Thymus (tissue), 11 donors: ENCODE results near the gene CCND3. TPM values are rescaled to one million over a fixed set of nuclear protein-coding genes. Genes with fewer than 3 reads are reported as not detected.

ENCODE experiments used
- DNase-seq, 9 donors: peaks; one replicate each; pipeline ENCODE4 v3.0.0-alpha.2; 2013; ENCODE audit warnings: low spot score in 9 of 9, low read depth in 6 of 9, missing footprints in 1 of 9
- H3K27ac ChIP-seq, 2 donors: one replicate each; pipeline ENCODE4 v1.5.1; 2013; ENCODE audit warnings: control low read depth in 1 of 2, low read depth in 1 of 2, low read length in 1 of 2, mild to moderate bottlenecking in 1 of 2, moderate library complexity in 1 of 2
- H3K27me3 ChIP-seq, 2 donors: one replicate each; pipeline ENCODE4 v1.5.1; 2013; ENCODE audit warnings: low read length in 1 of 2; ENCODE audit not compliant: control insufficient read depth in 2 of 2, insufficient read depth in 1 of 2
- H3K36me3 ChIP-seq, 2 donors: one replicate each; pipeline ENCODE4 v1.5.1; 2013; ENCODE audit warnings: low read length in 1 of 2, mild to moderate bottlenecking in 1 of 2, moderate library complexity in 1 of 2; ENCODE audit not compliant: control insufficient read depth in 2 of 2, insufficient read depth in 2 of 2
- H3K4me1 ChIP-seq, 2 donors: one replicate each; pipeline ENCODE4 v1.5.1; 2013; ENCODE audit warnings: low read length in 2 of 2; ENCODE audit not compliant: control insufficient read depth in 2 of 2, insufficient read depth in 2 of 2
- H3K4me3 ChIP-seq, 2 donors: one replicate each; pipeline ENCODE4 v1.5.1; 2013; ENCODE audit warnings: low read length in 2 of 2, control low read depth in 1 of 2, mild to moderate bottlenecking in 1 of 2
- H3K9me3 ChIP-seq, 2 donors: one replicate each; pipeline ENCODE4 v1.5.1; 2013; ENCODE audit warnings: low read length in 1 of 2, mild to moderate bottlenecking in 1 of 2; ENCODE audit not compliant: control insufficient read depth in 2 of 2, insufficient read depth in 1 of 2
- WGBS: extraction: QIAGEN DNeasy Blood & Tissue Kit; methylation state at CpG from one replicate; pipeline ENCODE4 v1.1.7; 2013; 5-methylcytosine and 5-hydroxymethylcytosine counted together
- polyA plus RNA-seq: library from polyadenylated mRNA; stranded (reverse); fragments of 200-250 nt; gene quantifications from one replicate; pipeline ENCODE4 v1.2.3, GENCODE V29; 2013
- total RNA-seq: library from RNA; stranded (reverse); fragments of 120-200 nt; gene quantifications from one replicate; pipeline ENCODE4 v1.2.4, GENCODE V29; 2013
- donor health status: healthy.

Gene CCND3
- total and polyA plus RNA-seq, 2 donors: 131 to 277 TPM

DNA sequence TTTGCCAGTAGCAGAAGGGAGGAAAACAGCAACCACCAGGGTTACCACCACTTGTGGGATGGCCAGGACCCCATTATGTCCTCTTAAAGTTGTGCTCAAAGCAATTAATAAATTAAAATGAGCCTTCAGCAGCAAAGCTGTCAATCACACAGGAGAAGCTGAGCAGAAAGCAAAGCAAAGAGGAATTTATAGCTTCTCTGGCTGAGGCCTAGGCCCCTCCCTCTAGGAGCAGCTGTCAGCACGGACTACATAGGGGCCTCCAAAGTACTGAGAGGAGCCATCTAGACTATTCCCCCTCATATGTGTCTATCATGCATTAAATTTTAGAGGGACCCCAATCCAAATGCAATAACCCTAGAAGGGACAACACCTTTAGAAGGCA, 6.4 kb downstream of the CCND3 start:
- 10% methylated on average over 1 of the region's 1 CpG for WGBS
- Histone ChIP-seq H3K4me3 (peak overlapping the region in 1 of 2 donors; percentile 99), H3K27me3 (no peaks in the 10 kb centered on the region), H3K27ac (peak overlapping the region; percentile 50 to 93), H3K36me3 (peaks cover 89 to 100% of the 10 kb centered on the region in 2 donors), H3K9me3 (no peaks in the 10 kb centered on the region), H3K4me1 (peaks cover 46 to 59% of the 10 kb centered on the region in 2 donors)
- DNase-seq: peak in 2 of 9 donors; percentile 26 to 55

DNA sequence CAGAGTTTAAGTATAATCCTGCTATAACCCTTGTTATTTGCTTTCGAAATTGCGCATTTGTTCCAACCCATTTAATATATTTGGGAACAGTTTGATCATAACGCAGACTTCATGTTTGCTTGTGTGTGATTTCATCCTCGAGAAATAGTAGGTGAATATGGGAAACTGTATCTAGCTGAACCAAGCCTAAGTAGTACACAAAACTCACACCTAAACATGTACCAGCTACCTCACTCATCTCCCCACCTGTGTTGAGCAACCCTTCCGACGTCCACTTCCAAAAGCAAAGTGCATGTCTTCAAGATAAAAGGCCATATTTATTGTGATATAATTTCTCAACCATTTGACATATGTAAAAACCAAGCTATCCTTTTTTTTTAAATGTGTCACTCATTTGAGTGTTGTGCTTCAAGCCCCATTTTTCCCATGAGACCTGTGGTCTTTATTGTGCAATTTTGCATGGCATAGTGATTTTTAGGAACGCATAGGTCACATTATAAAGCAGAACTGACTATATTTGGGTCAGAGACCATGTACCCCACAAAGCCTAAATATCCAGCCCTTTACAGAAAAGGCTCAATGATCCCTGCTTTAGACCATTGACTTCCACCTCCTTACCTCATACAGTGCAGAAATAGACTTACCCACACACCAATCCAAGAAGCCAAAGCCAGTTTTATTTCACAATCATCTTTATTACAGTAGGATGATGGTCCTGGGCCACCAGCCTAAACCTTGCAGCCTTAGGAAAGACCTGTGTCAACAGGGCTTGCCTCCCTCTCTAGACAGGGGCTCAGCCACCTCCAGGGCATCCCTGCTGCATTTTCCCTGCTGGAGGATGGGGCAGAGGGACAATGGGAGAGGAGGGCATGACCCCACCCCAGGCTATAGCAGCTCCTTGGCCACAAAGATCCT, 7.1 kb downstream of the CCND3 start:
- Histone ChIP-seq H3K4me1 (peaks cover 39 to 53% of the 10 kb centered on the region in 2 donors), H3K9me3 (no peaks in the 10 kb centered on the region), H3K27me3 (no peaks in the 10 kb centered on the region), H3K36me3 (peaks cover 89 to 100% of the 10 kb centered on the region in 2 donors), H3K27ac (peak overlapping the region; percentile 50 to 93), H3K4me3 (no peak overlapping the region)
- WGBS: 94% methylated on average over 7 of the region's 7 CpGs
- DNase-seq: no peak

DNA sequence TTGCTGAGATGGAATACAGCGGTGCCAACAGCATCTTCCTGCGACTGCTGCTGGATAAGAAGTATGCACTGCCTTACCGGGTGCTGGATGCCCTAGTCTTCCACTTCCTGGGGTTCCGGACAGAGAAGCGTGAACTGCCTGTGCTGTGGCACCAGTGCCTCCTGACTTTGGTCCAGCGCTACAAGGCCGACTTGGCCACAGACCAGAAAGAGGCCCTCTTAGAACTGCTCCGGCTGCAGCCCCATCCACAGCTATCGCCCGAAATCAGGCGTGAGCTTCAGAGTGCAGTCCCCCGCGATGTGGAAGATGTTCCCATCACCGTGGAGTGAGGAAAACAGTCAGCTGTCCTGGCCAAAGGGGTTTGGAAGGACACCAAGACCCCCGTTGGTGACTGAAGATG, 9.2 kb downstream of the CCND3 start:
- H3K4me3 ChIP-seq: no peak overlapping the region
- no peak overlapping the region for H3K27ac ChIP-seq
- no peaks in the 10 kb centered on the region for H3K9me3 ChIP-seq
- DNase-seq: no peak
- no peaks in the 10 kb centered on the region for H3K27me3 ChIP-seq
- peaks cover 91 to 100% of the 10 kb centered on the region in 2 donors for H3K36me3 ChIP-seq
- WGBS: 97% methylated on average over 15 of the region's 15 CpGs
- H3K4me1 ChIP-seq: peaks cover 19 to 31% of the 10 kb centered on the region in 2 donors

- no peaks in the 10 kb centered on the region for H3K27me3 ChIP-seq
- H3K4me1 ChIP-seq: peaks cover 14 to 26% of the 10 kb centered on the region in 2 donors
- no peak overlapping the region for H3K4me3 ChIP-seq
- H3K27ac ChIP-seq: no peak overlapping the region
- peaks cover 91 to 99% of the 10 kb centered on the region in 2 donors for H3K36me3 ChIP-seq
- 96% methylated on average over 2 of the region's 2 CpGs for WGBS
- no peak for DNase-seq
- H3K9me3 ChIP-seq: no peaks in the 10 kb centered on the region
These were observed 9.8 kb downstream of the CCND3 start for GRCh38 chr6:41931792-41932191.

- WGBS: 98% methylated on average over 6 of the region's 6 CpGs
- H3K36me3 ChIP-seq: peaks cover 72 to 86% of the 10 kb centered on the region in 2 donors
- H3K27ac ChIP-seq: no peak overlapping the region
- DNase-seq: no peak
- no peaks in the 10 kb centered on the region for H3K27me3 ChIP-seq
- H3K4me1 ChIP-seq: peaks cover 0 to 8% of the 10 kb centered on the region in 2 donors
- H3K4me3 ChIP-seq: no peak overlapping the region
- H3K9me3 ChIP-seq: no peaks in the 10 kb centered on the region
These were observed 11.7 kb downstream of the CCND3 start for GRCh38 chr6:41929924-41930323.

DNA sequence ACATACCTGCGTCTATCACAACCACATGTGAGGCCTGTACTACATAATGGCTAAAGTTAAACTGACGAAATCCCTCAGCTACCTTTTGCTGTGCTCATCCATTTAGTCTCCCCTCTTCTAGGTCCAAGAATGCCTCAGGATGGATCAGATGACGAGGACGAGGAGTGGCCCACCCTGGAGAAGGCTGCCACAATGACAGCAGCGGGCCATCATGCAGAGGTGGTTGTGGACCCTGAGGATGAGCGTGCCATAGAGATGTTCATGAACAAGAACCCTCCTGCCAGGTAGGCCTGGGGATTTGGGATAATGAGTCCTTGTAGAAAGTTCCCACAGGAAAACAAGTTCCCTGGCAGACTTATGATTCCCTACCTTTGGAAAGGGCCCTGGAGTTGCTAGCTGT, 14.4 kb downstream of the CCND3 start:
- H3K9me3 ChIP-seq: no peaks in the 10 kb centered on the region
- no peak for DNase-seq
- H3K27me3 ChIP-seq: no peaks in the 10 kb centered on the region
- H3K36me3 ChIP-seq: peaks cover 50 to 73% of the 10 kb centered on the region in 2 donors
- WGBS: 98% methylated on average over 6 of the region's 6 CpGs
- no peak overlapping the region for H3K27ac ChIP-seq
- peaks cover 8 to 26% of the 10 kb centered on the region in 2 donors for H3K4me1 ChIP-seq
- H3K4me3 ChIP-seq: no peak overlapping the region

- Histone ChIP-seq H3K27ac (peak overlapping the region in 1 of 2 donors; percentile 98), H3K4me3 (peak overlapping the region; percentile 86 to 97), H3K4me1 (peaks cover 22 to 41% of the 10 kb centered on the region in 2 donors), H3K9me3 (no peaks in the 10 kb centered on the region), H3K36me3 (peaks cover 1 to 22% of the 10 kb centered on the region in 2 donors), H3K27me3 (no peaks in the 10 kb centered on the region)
- 7% methylated on average over 7 of the region's 7 CpGs for WGBS
- DNase-seq: no peak
These were observed 19.5 kb downstream of the CCND3 start for GRCh38 chr6:41922154-41922553.

GRCh38 chr6:41921712-41921998, 20.0 kb downstream of the CCND3 start:
- Histone ChIP-seq H3K36me3 (peaks cover 3 to 22% of the 10 kb centered on the region in 2 donors), H3K9me3 (no peaks in the 10 kb centered on the region), H3K27me3 (no peaks in the 10 kb centered on the region), H3K4me1 (peaks cover 22 to 41% of the 10 kb centered on the region in 2 donors), H3K4me3 (peak overlapping the region; percentile 86 to 97), H3K27ac (peak overlapping the region; percentile 92 to 98)
- no peak for DNase-seq
- under 1% methylated on average over 20 of the region's 20 CpGs for WGBS

DNA sequence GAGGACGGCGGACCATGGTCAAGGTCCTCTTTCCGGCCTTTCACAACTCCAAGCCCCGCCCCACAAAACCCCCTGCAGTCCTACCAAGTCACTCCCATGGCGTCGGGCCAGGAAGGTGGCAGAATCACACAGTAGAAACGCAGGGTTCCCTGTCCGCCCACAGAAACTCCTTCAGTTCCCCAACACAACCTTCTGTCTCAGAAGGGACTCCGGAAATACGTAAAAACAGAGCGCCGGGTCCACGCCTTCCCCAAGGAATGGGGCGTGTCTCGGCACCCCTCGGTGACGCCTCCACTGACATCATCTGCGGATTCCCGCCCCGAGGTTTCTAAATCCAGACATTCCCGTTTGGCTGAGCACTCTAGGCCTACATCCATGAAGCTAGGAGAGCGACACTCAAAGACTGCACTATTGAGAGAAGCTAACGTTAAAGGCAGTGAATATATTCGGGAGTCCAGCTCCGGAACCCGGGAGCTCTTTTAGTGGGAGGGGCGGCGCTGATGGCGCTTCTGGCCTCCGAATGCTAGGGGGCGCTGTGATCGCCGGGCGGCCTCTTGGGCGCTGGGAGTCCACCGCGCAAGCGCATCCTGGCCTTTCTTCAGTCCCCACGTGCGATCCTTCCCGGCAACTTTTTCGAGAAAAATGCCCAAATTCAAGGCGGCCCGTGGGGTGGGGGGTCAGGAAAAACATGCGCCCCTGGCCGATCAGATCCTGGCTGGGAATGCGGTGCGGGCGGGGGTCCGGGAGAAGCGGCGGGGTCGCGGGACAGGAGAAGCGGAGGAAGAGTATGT, 20.5 kb downstream of the CCND3 start, which contains the start of the genes BYSL and MED20:
BYSL (plus strand) TSS at position 579 of the 791 bp plus-strand sequence; CDS start at position 643, 64 bp downstream.
MED20 (minus strand) TSS at position 219 of the 791 bp plus-strand sequence; CDS start at position 98, 121 bp downstream.
- under 1% methylated on average over 55 of the region's 55 CpGs for WGBS
- Histone ChIP-seq H3K27me3 (no peaks in the 10 kb centered on the region), H3K9me3 (no peaks in the 10 kb centered on the region), H3K4me3 (peak within 1 kb of the TSS; percentile 86 to 97), H3K27ac (peak within 1 kb of the TSS; percentile 92 to 98), H3K4me1 (peaks cover 22 to 41% of the 10 kb centered on the region in 2 donors), H3K36me3 (peaks cover 7 to 27% of the 10 kb centered on the region in 2 donors)
- DNase-seq: peak; percentile 89 to 98 (median 94)
